K562 (cell line): Measurements from ENCODE around the gene GTF2H4. TPM values are rescaled to one million over a fixed set of nuclear protein-coding genes. Genes with fewer than 3 reads are reported as not detected.

Experiments used
- ASH1L ChIP-seq: fragments of 450-650 bp; IDR thresholded peaks from 2 replicates; pipeline ENCODE4 v1.6.1; 2018; ENCODE audit warnings: borderline replicate concordance, mild to moderate bottlenecking, low read depth; ENCODE audit not compliant: partially characterized antibody
- CC2D1A ChIP-seq: fragments of 450-650 bp; IDR thresholded peaks from 2 replicates; pipeline ENCODE4 v1.6.1; 2017; ENCODE audit warnings: mild to moderate bottlenecking
- COPS2 ChIP-seq: fragments of 450-650 bp; conservative IDR thresholded peaks from 2 replicates; pipeline ENCODE4 v1.6.1; 2016; ENCODE audit warnings: mild to moderate bottlenecking, moderate library complexity
- ETV6 ChIP-seq, 3 experiments: fragments of 150-350 bp in 1 of 3; sonication (generic) in 1 of 3; formaldehyde crosslinking in 1 of 3; IDR thresholded peaks; 2 replicates each; pipeline versions ENCODE4 v1.6.1 to v1.8.0; 2014 to 2022; ENCODE audit warnings: borderline replicate concordance in 2 of 3, low read depth in 2 of 3, antibody characterized with exemption in 1 of 3, low read length in 1 of 3, mild to moderate bottlenecking in 1 of 3, missing genetic modification reagents in 1 of 3
- FOSL1 ChIP-seq: fragments of 200-800 bp; sonication (Bioruptor generic); conservative IDR thresholded peaks from 2 replicates; pipeline ENCODE4 v1.6.1; 2016; ENCODE audit warnings: missing genetic modification characterization, missing compliant biosample characterization
- NFE2L1 ChIP-seq: fragments of 450-650 bp; IDR thresholded peaks from 2 replicates; pipeline ENCODE4 v1.6.1; 2016; ENCODE audit warnings: missing genetic modification characterization, low read depth, mild to moderate bottlenecking, missing compliant biosample characterization, moderate library complexity, borderline replicate concordance
- NFIX ChIP-seq: fragments of 250-450 bp; sonication (Bioruptor Pico); IDR thresholded peaks from 2 replicates; pipeline ENCODE4 v1.4.0; 2020; ENCODE audit warnings: low read depth, mild to moderate bottlenecking, moderate library complexity
- NONO ChIP-seq, 2 experiments: fragments of 200-400 bp in 1 of 2; fragments of 450-650 bp in 1 of 2; formaldehyde crosslinking in 1 of 2; IDR thresholded peaks; 2 replicates each; pipeline ENCODE4 v1.6.1; 2017; ENCODE audit warnings: low read depth in 2 of 2, mild to moderate bottlenecking in 2 of 2, moderate library complexity in 2 of 2, low read length in 1 of 2
- POLR2AphosphoS2 ChIP-seq: IDR thresholded peaks from 2 replicates; pipeline ENCODE4 v1.6.1; 2012; ENCODE audit warnings: low read length, improper control_type of control experiment
- RNF2 ChIP-seq: sonication (generic); IDR thresholded peaks from 2 replicates; pipeline ENCODE4 v1.6.1; 2016
- SP2 ChIP-seq: IDR thresholded peaks from 2 replicates; pipeline ENCODE4 v1.6.1; 2011; ENCODE audit warnings: mild to moderate bottlenecking, low read depth, low read length, moderate library complexity; ENCODE audit not compliant: poor library complexity, severe bottlenecking; ENCODE audit errors: extremely low read depth
- STAG1 ChIP-seq: sonication (generic); formaldehyde crosslinking; IDR thresholded peaks from 2 replicates; pipeline ENCODE4 v1.5.0; 2020; ENCODE audit warnings: missing genetic modification reagents, borderline replicate concordance
- SUPT5H ChIP-seq: fragments of 450-650 bp; IDR thresholded peaks from 2 replicates; pipeline ENCODE4 v1.6.1; 2016
- TBL1XR1 ChIP-seq, 2 experiments: IDR thresholded peaks; 2 replicates each; pipeline ENCODE4 v1.6.1; 2012; ENCODE audit warnings: improper control_type of control experiment in 2 of 2, low read length in 2 of 2, mild to moderate bottlenecking in 1 of 2
- ZFP1 ChIP-seq: fragments of 450-650 bp; formaldehyde crosslinking; IDR thresholded peaks from 2 replicates; pipeline ENCODE4 v1.4.0; 2020; ENCODE audit warnings: mild to moderate bottlenecking, mixed read lengths
- ZNF197 ChIP-seq: fragments of 200-800 bp; sonication (Bioruptor generic); IDR thresholded peaks from 2 replicates; pipeline ENCODE4 v1.6.1; 2016; ENCODE audit warnings: low read depth, missing genetic modification characterization, missing compliant biosample characterization
- ZNF408 ChIP-seq: fragments of 250-450 bp; sonication (Bioruptor Pico); IDR thresholded peaks from 2 replicates; pipeline ENCODE4 v1.4.0; 2020; ENCODE audit warnings: low read depth, mild to moderate bottlenecking, moderate library complexity
- ZNF76 ChIP-seq: fragments of 250-450 bp; sonication (Bioruptor Pico); IDR thresholded peaks from 2 replicates; pipeline ENCODE4 v1.4.0; 2020; ENCODE audit warnings: mild to moderate bottlenecking, moderate library complexity, borderline replicate concordance
- ZNF764 ChIP-seq: fragments of 250-450 bp; sonication (Bioruptor Pico); IDR thresholded peaks from 2 replicates; pipeline ENCODE4 v1.4.0; 2020; ENCODE audit warnings: low read depth, mild to moderate bottlenecking, moderate library complexity
- polyA plus RNA-seq, 8 experiments: library from polyadenylated mRNA; depleted of rRNA in 4 of 8; stranded (reverse) in 5 of 8; unstranded in 3 of 8; fragments of >200 nt; fragmentation: Nextera tagmentation in 2 of 8; fragmentation: Illumina TruSeq in 1 of 8; extraction: Ambion mirVana in 2 of 8; extraction: Trizol in 1 of 8; gene quantifications; 2 replicates each; pipeline versions ENCODE4 v1.2.1 to v1.2.3, GENCODE V29; 2011 to 2014; ENCODE audit warnings: inconsistent platforms in 1 of 8, missing spikeins in 1 of 8
- total RNA-seq, 7 experiments: library from RNA; depleted of rRNA in 6 of 7; stranded (reverse); fragments of >200 nt in 6 of 7; fragmentation: Illumina TruSeq in 2 of 7; extraction: Trizol in 2 of 7; gene quantifications; 2 replicates each; pipeline versions ENCODE4 v1.2.1 to v1.2.3, GENCODE V29; 2011 to 2021; ENCODE audit warnings: low replicate concordance in 1 of 7
- TF ChIP-seq, protein P1 (sequence below): fragments of 250-450 bp; sonication (Bioruptor Pico); IDR thresholded peaks from 2 replicates; pipeline ENCODE4 v1.5.0; 2020; ENCODE audit warnings: mild to moderate bottlenecking
- TF ChIP-seq, protein P2 (sequence below): fragments of 450-650 bp; IDR thresholded peaks from 2 replicates; pipeline ENCODE4 v1.6.1; 2016; ENCODE audit warnings: missing biosample characterization, missing genetic modification characterization
- TF ChIP-seq, protein P3 (sequence below): fragments of 450-650 bp; IDR thresholded peaks from 2 replicates; pipeline ENCODE4 v1.7.0; 2016; ENCODE audit warnings: borderline replicate concordance
- TF ChIP-seq, protein P4 (sequence below): sonication (generic); formaldehyde crosslinking; IDR thresholded peaks from 2 replicates; pipeline ENCODE4 v1.8.1; 2023; ENCODE audit warnings: mild to moderate bottlenecking, missing genetic modification reagents

The GTF2H4 gene
- total and polyA plus RNA-seq, 9 of the 15 experiments (the other 6 are each of a cell fraction or from before 2014, with no cell fraction given), result 3.6 to 86.1 (median 39.6) TPM

DNA sequence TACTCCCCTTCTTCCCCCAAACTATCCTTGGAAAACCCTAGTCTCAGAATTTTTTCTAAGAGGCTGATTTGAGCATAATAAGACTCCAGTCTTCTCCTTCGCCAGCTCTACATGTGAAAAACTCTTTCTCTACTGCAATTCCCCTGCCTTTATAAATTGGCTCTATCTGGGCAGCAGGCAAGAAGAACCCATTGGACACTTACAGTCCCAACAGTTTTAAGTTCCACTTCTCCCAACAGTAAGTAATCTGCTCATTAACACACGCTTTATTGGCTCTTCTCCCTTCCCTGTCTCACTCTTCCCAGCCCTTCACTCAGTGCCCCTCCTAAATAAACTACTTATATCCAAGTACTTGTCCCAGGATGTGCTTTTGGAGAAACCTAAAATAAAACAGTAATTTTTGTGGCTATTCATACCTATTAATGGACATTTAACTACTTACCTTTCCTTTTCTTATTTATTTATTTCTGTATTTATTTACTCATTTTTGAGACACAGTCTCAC is 34.8 kb upstream of the GTF2H4 start (continued):
- TF ChIP-seq ZFP1 (CRISPR knock-in tag), result no peak
- no peak for TF ChIP-seq NONO (IDR thresholded peaks at IDR 0.05; ENCODE audit: low read depth in 2 of 2, low read length in 1 of 2)
- TF ChIP-seq, protein P1, sequence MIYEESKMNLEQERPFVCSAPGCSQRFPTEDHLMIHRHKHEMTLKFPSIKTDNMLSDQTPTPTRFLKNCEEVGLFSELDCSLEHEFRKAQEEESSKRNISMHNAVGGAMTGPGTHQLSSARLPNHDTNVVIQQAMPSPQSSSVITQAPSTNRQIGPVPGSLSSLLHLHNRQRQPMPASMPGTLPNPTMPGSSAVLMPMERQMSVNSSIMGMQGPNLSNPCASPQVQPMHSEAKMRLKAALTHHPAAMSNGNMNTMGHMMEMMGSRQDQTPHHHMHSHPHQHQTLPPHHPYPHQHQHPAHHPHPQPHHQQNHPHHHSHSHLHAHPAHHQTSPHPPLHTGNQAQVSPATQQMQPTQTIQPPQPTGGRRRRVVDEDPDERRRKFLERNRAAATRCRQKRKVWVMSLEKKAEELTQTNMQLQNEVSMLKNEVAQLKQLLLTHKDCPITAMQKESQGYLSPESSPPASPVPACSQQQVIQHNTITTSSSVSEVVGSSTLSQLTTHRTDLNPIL (CRISPR knock-in tag), result no peak
- no peak for TF ChIP-seq ETV6 (IDR thresholded peaks at IDR 0.05; ENCODE audit: borderline replicate concordance in 1 of 2, low read depth in 2 of 2, low read length in 1 of 2)
- no peak for TF ChIP-seq ETV6 (CRISPR knock-in tag; IDR thresholded peaks at IDR 0.05; ENCODE audit: borderline replicate concordance)
- TF ChIP-seq COPS2, result no peak
- TF ChIP-seq CC2D1A, result no peak
- TF ChIP-seq STAG1 (CRISPR knock-in tag), result no peak
- TF ChIP-seq POLR2AphosphoS2, result no peak
- TF ChIP-seq RNF2, result no peak
- no peak for TF ChIP-seq SP2
- 0 out of 2 replicates have a peak, but pooled peaks have one; percentile 0 for TF ChIP-seq ZNF197
- TF ChIP-seq TBL1XR1 (IDR thresholded peaks at IDR 0.05; ENCODE audit: low read length in 2 of 2), result no peak
- TF ChIP-seq, protein P2, sequence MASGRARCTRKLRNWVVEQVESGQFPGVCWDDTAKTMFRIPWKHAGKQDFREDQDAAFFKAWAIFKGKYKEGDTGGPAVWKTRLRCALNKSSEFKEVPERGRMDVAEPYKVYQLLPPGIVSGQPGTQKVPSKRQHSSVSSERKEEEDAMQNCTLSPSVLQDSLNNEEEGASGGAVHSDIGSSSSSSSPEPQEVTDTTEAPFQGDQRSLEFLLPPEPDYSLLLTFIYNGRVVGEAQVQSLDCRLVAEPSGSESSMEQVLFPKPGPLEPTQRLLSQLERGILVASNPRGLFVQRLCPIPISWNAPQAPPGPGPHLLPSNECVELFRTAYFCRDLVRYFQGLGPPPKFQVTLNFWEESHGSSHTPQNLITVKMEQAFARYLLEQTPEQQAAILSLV (tag), result no peak
- TF ChIP-seq ZNF76 (CRISPR knock-in tag), result no peak
- TF ChIP-seq NFE2L1 (tag), result no peak
- TF ChIP-seq ASH1L, result no peak
- TF ChIP-seq ZNF408 (CRISPR knock-in tag), result no peak
- TF ChIP-seq SUPT5H, result peak; percentile 59
- TF ChIP-seq, protein P3, sequence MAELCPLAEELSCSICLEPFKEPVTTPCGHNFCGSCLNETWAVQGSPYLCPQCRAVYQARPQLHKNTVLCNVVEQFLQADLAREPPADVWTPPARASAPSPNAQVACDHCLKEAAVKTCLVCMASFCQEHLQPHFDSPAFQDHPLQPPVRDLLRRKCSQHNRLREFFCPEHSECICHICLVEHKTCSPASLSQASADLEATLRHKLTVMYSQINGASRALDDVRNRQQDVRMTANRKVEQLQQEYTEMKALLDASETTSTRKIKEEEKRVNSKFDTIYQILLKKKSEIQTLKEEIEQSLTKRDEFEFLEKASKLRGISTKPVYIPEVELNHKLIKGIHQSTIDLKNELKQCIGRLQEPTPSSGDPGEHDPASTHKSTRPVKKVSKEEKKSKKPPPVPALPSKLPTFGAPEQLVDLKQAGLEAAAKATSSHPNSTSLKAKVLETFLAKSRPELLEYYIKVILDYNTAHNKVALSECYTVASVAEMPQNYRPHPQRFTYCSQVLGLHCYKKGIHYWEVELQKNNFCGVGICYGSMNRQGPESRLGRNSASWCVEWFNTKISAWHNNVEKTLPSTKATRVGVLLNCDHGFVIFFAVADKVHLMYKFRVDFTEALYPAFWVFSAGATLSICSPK, result 0 out of 2 replicates have a peak, but pooled peaks have one; percentile 36
- no peak for TF ChIP-seq ZNF764 (CRISPR knock-in tag)
- TF ChIP-seq NFIX, result no peak
- peak; percentile 44; the same call in 1 of the 2 replicates for TF ChIP-seq FOSL1 (tag)
- TF ChIP-seq, protein P4, sequence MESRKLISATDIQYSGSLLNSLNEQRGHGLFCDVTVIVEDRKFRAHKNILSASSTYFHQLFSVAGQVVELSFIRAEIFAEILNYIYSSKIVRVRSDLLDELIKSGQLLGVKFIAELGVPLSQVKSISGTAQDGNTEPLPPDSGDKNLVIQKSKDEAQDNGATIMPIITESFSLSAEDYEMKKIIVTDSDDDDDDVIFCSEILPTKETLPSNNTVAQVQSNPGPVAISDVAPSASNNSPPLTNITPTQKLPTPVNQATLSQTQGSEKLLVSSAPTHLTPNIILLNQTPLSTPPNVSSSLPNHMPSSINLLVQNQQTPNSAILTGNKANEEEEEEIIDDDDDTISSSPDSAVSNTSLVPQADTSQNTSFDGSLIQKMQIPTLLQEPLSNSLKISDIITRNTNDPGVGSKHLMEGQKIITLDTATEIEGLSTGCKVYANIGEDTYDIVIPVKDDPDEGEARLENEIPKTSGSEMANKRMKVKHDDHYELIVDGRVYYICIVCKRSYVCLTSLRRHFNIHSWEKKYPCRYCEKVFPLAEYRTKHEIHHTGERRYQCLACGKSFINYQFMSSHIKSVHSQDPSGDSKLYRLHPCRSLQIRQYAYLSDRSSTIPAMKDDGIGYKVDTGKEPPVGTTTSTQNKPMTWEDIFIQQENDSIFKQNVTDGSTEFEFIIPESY (CRISPR knock-in tag), result no peak
